ENCODE data around the gene HID1. TPM values are rescaled to one million over a fixed set of nuclear protein-coding genes. Genes with fewer than 3 reads are reported as not detected.

The HID1 gene
- total and polyA plus RNA-seq, 9 of the 15 experiments (the other 6 are each of a cell fraction or from before 2014, with no cell fraction given) = 0.14 to 2.1 (median 0.54) TPM; not detected in 2

- no peak for TF ChIP-seq ZBTB34 (CRISPR knock-in tag; IDR thresholded peaks at IDR 0.05)
- TF ChIP-seq CBX2 (IDR thresholded peaks at IDR 0.05; ENCODE audit: insufficient read depth, low read length, poor library complexity, severe bottlenecking) = no peak
- no peak for TF ChIP-seq ZFP1 (CRISPR knock-in tag; IDR thresholded peaks at IDR 0.05)
- no peak for TF ChIP-seq THAP7 (CRISPR knock-in tag; IDR thresholded peaks at IDR 0.05)
- no peak for TF ChIP-seq CGGBP1 (CRISPR knock-in tag; IDR thresholded peaks at IDR 0.05)
- no peak for TF ChIP-seq HMGXB4 (CRISPR knock-in tag; IDR thresholded peaks at IDR 0.05)
- no peak for TF ChIP-seq ZHX1 (conservative IDR thresholded peaks at IDR 0.05; ENCODE audit: low read length)
Observed at GRCh38 chr17:74992223-74992622, 19.7 kb upstream of the HID1 start (continued).
